GM18868 (cell line): ENCODE measurements around the gene SFTA2.
"Not testable (repeated sequence)": the region's sequence is repeated elsewhere in the genome, so short reads cannot be mapped to it uniquely, and the experiment has no call there.

Source experiments
- ATAC-seq: cut with Tn5 transposase; IDR thresholded peaks from one replicate; pipeline ENCODE4 v1.9.1; 2021; ENCODE audit warnings: mild to moderate bottlenecking, moderate library complexity; ENCODE audit not compliant: unreplicated experiment

The SFTA2 gene

DNA sequence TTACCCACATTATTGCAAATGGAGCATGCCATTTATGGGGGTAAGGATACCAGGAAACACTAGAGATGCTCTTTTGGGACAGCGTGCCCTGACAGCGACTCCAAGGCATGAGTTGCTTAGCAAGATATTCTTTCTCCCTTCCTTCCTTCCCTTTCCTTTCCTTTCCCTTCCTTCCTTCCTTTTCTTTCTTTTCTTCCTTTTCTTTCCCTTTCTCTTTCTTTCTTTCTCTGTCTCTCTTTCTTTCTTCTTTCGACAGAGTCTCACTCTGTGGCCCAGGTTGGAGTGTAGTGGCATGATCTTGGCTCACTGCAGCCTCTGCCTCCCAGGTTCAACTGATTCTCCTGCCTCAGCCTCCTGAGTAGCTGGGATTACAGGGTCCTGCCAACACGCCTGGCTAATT, 12.1 kb upstream of the SFTA2 start:
- no peak for ATAC-seq

DNA sequence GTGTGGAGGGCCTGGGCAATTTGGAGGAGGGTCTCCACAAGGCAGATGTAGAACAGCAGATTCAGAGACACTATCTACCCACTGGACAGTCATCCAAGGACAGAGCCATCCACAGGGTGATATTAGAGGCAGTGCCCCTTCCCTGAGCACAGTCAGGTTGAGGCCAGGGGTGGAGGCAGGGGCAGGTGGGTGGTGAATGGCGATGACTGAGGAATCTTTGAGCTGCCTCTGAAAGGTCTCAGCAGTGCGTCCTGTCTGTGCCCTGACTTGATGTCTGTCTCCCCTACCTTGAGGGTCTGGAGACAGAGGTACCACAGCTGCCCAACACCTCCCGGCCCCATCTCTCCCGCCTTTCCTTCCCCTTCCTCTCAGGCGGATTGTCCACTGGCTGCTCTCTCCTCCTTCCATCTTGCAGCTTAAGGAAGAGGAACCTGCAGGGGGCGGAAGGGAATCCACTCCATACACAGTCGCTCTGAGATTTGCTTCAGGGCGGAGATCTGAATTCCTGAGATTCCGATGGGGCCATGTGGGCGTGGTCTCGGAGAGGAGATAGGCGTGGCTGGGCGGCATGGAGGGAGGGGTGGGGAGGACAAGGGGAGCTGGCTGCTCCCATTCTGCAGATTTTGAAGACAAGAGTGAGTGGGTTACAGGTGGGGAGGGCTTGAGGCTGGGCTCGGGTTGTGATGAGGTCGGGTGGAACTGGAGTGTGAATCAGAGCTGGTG, 10.5 kb upstream of the SFTA2 start:
- ATAC-seq = no peak

DNA sequence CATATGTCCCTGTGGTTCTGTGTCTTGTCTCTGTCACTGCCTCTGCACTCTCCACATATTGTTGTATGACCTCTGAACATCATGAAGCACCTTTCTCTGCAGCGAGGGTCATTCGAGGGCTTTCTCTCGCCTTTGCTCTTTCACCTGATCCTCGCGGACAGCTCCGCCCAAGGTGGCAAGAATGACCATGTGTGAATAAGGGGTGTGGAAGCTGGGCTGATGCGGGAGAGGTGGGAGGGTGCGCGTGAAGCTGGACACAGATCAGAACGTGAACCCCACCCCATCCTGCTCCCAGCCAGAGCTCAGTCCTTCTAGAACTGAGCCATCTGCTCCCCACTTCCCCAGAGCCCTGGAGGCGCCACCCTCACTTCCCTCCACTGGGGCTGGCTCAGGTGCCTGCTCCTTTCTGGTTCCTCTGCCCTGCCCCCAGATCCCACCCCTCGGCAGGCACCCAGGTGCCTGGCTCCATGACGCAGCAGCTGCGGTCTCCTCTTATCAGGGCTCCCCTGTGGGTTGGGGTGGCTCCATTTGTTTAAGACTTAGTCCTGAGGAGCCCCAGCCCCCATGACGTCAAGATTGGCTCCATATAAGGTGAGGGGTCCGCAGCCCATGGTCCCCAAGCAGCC, 8.5 kb upstream of the SFTA2 start, which contains the start of gene MUCL3:
Gene MUCL3 (plus strand): TSS at position 613 of the 626 bp plus-strand sequence. CDS start 27 bp downstream, outside the sequence.
- no peak for ATAC-seq

DNA sequence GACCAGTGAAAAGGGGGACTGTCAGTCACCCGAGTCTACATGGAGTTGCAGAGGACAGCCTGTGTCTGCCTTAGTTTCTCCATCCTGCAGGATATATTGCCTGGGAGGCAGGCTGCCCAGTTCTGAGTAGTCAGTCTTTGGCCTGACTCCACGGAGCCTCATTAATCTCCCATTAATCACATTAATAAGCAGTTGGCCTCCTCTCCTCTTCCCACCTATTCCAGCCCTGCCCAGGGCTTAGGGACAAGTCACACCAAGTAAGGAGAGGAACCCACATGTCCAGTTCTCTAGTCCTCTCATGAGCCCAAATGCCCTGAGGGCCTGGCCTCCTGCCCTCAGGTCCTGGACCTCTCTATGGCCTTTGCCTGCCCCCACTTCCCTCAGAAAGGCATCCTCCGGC, 7.5 kb upstream of the SFTA2 start:
- ATAC-seq = no peak

DNA sequence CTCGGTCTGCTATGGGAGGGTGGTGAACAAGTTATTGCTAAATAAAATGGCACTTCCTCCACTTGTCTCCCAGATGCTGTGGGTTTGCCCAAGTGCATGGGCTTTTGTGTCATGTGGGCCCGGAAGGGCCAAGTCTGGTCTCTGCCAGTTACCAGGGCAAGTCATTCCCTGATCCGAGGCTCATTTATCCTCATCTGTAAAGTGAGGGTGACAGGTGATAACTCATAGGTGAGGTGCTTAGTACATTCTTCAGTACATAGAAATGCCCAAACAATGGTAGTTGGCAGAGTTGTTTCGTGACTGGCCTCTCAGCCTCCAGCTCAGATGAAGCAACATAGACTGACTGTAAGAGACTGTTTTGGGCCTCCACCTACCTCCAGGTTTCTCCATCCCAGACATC, 6.8 kb upstream of the SFTA2 start:
- no peak for ATAC-seq

DNA sequence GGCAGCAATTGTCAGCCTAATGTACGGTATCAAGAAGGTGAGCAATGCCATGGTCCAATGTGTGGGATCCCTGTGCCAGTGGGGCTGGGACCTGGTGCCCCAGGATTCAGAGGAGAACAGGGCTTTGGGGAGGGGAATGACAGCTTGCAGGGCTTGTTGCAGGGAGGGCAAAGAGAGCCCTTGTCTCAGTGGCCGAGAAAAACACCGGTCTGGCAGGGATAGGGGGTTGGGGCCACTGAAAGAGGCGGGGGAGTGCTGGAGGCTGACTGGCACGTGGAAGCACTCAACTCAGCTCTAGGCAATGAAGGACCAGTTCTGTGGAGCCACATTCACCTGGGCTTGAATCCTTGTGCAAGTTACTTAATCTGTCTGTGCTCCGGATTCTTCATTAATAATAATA, 5.3 kb upstream of the SFTA2 start:
- ATAC-seq = no peak

DNA sequence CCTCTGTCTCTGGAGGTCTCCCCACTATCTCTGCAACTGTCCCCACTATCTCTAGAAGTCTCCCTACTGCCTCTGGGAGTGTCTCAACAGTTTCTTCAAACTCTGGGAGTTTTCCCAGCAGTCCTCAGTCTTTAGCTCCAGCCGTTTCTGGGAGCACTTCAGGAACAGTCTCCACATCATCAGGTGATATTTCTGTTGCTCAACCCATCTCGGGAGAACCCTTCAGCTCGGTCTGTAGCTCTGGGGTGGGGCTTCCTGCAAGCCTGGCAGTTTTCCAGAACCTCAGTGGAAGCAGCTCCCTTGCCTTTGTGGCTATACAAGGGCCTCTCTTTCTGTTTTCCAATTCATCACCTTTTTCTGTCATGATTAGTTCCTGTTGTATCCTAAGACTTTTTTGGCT, 3.0 kb upstream of the SFTA2 start:
- no peak for ATAC-seq

DNA sequence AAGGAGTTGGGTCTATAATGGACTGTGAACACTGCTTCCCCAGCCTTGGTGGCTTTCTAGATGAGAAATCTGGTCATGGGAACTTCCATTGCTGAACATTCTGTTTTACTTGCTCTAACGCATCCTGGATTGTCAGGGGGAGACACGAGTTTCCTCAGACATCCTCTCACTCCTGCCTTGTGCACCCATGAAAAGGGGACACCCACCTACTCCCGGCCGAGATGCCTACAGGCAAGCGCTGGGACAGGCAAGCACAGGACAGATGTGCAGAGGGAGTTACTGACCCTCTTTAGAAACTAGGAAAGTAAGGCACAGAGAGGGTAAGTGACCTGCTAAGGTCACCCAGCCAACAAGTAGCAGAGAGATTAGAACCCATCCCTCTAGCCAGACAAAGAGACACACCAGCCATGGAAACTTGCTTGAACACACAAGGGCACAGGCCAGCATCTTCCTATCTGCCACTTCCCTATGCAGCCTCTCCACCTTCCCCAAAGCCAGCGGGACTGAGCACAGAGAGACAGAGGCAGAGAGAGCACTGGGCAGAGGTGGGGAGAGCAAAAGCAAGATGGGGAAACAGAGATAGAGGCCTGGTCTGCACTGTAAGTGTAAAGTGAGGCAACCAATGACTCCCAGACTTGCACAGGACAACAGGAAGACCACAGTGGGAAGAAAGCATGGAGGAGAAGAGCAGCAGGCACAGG, 845 bp upstream of the SFTA2 start:
- no peak for ATAC-seq

DNA sequence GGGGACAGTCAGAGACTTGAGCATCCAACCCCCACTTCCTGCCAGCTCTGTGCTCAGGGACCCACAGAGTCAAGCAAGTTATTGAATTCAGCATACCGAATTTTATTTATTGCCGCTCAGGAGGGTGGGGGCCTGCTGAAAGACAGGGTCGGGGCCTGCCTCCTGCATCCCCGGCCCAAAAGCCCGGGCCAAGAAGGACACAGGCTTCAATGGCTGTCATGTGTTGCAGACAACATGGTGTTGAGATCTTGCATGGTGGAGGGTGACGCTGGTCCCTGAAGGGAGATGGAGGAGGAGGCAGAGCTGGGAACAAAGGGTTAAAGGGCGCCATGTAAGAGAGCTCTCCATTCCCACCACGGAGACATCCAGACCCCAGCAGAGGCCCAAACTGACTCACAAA, 698 bp downstream of the SFTA2 start:
- no peak for ATAC-seq

DNA sequence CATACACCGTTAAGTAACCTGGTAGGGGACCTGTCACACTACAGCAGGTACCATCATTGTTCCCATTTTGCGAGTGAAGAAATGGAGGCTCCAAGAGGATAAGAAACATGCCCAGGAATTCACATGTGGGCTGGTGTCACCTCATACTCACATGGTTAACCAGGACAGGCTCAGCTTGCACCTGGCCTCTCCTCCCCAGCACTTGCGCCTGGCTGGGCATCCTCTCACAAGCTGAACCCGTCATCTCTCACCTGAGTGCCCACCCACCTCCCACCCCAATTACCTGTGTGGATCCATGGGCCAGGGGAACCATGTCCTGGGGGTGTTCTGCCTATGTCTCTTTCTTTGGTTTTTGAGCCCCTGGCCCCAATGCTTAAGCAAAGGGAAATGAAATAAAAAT, 1.5 kb downstream of the SFTA2 start:
- ATAC-seq = no peak

DNA sequence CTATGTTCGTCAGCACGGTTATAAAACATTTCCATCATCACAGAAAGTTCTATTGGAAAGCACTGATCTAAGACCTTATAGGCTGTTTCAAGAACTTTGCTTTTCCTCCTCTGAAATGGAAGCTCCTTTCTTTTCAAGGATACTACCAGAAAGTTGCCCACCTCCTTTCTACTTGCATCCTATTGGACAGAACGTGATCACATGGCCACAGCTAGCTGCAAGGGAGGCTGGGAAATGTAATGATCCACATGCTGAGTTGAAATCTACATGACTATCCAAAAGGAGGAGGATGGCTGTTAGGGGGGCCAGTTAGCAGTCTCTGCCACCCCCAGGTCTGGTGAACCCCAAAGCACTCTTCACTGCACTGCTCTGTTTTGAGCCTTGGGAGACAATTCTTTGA, 3.3 kb downstream of the SFTA2 start:
- no peak for ATAC-seq

DNA sequence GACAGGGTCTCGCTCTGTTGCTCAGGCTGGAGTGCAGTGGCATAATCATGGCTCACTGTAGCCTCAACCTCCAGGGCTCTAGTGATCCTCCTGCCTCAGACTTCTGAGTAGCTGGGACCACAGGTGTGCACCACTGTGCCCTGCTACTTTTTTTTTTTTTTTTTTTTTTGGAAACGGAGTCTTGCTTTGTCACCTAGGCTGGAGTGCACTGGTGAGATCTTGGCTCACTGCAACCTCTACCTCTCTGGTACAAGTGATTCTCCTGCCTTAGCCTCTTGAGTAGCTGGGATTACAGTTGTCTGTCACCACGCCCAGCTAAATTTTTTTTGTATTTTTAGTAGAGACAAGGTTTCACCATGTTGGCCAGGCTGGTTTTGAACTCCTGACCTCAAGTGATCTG, 4.9 kb downstream of the SFTA2 start:
- not testable (repeated sequence) for ATAC-seq

DNA sequence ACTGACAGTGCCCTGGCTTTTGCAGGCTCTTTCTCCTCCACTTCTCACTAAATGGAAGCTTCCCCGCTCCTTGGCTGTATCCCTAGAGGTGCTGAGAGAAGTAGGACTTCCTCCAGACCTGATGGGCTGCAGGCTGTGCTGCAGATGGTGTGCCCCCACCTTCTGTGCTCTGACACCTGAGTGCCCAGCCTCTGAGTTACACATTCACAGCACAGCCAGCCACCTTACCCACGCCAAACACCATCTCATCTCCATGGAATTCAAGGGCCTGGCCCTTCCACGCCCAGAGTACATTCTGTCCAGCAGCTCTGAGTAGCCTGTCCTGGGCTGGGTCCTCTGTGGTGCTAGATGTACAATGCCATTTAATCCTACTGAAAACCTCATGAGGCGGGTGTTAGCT, 5.3 kb downstream of the SFTA2 start:
- no peak for ATAC-seq

DNA sequence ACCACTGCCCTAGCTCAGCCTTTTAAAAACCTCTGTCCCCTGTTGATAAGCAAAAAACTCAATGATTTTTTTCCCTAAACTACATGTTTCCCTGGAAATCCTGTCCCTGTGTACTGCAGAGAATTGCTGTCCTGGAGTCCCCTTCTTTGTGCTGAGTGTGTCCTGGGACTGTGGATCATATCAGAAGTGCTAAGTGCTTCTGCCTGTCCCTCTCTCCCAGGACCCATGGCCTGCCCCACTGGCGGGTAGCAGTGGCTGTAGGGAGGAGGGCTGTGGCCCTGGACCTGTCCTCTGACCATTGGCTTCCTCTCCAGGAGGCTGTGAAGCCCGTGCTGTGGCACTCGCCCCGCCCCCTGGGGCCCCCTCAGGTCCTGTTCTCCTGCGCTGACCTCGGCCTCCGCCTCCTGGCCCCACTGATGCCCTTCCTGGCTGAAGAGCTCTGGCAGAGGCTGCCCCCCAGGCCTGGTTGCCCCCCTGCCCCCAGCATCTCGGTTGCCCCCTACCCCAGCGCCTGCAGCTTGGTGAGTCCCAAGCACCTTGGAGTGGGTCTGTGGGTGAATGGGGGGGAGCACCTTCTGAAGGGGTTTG, 7.8 kb downstream of the SFTA2 start:
- not testable (repeated sequence) for ATAC-seq

DNA sequence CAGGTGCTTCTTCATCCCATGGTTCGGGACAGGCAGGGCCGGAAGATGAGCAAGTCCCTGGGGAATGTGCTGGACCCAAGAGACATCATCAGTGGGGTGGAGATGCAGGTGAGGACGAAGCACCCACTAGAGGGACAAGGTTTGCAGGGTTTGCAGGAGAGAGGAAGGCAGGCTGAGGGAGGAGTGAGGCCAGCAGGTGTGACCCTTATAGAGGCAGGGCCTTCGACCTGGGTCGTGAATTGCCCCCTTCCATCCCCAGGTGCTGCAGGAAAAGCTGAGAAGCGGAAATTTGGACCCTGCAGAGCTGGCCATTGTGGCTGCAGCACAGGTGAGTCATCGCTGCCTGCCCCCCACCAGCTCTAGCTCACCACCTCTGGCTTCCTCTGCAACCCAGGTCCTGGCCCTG, 9.5 kb downstream of the SFTA2 start:
- ATAC-seq = no peak

DNA sequence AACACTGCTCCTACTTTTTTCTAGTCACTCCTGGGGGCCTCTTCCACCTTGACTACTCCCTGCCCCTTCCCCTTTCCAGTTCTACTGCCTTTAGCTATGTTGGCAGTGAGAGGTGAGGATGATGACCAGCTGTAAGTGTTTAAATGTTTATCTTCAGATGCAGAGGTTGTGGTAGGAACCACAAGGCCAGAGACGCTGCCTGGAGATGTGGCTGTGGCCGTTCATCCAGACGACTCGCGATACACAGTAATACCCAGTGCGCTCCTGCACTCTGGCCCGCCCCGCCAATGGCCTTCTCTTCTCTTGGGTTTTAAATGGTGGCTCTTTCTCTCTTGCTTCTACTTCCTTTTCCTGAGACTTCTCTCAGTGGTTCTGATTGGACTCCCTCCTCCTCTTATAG, 13.3 kb downstream of the SFTA2 start:
- ATAC-seq = no peak

DNA sequence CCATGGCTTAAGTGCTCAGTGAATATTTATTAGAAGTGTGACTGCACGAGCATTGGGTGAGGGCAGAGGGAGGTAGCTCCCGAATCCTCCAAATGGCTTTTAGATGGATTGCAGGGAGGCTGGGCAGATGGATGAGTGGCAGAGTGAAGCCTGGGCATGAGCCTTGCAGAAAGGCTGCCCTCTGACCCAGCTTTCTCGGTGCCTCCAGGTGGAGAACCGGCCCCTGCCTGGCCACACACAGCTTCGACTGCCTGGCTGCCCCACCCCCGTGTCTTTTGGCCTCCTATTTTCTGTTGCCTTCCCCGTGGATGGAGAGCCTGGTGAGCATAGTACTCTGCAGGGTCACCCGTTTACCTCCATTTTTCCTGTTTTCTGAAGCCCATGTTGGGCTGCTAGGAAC, 14.5 kb downstream of the SFTA2 start:
- ATAC-seq = no peak

DNA sequence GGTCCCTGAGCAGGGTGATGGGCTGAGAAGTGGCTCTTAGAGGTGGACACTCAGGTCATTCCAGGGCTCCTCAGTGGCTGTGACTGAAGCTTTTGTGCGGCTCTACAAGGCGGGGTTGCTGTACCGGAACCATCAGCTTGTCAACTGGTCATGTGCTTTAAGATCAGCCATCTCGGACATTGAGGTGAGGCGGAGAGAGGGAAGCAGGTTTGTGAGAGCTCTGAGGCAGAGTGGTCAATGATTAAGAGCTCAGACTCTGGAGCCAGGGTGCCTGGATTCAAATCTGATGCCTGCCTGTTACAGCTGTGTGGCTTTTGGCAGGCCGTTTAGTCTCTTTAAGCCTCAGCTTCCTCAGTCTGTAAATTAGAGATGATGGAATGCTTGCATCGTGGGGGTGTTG, 14.9 kb downstream of the SFTA2 start:
- no peak for ATAC-seq

DNA sequence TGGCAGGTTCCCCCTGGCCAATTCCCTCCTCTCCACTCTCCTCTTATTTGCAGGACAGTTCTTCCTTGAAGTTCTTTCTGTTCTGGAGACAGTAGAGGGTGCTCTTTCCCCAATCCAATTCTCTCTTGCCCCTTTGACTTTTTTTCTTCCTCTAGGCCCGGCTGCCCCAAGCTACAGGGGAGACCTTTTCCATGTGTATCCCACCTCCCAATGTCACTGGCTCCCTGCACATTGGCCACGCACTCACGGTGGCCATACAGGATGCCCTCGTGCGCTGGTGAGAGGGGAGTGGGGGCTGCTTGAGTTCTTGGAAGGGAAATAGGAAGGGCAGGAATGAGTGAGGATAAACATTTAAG, 16.4 kb downstream of the SFTA2 start:
- no peak for ATAC-seq

DNA sequence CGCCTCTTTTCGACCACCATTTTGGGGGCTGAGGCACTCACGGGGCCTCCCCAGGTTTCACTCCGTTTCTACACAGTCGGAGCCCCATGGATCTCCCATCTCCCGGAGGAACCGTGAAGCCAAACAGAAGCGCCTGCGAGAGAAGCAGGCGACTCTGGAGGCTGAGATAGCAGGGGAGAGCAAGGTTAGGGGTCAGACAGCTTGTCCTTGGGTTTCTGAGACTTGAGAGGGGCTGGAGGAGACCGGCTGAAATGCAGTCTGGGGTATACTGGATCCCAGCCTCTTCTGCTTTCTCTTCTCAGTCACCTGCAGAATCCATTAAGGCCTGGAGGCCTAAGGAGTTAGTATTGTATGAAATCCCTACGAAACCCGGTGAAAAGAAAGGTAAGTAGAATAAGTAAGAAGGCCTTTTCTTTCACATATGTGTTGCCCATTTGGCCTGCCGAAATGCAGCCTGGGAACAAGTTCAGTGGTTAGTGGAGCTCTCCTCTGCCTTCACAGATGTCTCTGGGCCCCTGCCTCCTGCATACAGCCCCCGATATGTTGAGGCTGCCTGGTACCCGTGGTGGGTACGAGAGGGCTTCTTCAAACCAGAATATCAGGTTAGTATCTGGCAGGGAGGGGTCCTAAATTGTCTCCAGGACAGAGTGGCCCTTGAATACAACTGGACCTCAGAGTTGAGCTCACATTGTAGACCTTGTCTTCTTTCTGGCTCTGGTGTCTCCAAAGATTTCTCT, 16.9 kb downstream of the SFTA2 start:
- no peak for ATAC-seq
